MCF 10A (cell line): ENCODE data around the gene YIPF4. TPM values are rescaled to one million over a fixed set of nuclear protein-coding genes. Genes with fewer than 3 reads are reported as not detected.
"Not testable (repeated sequence)": the region's sequence is repeated elsewhere in the genome, so short reads cannot be mapped to it uniquely, and the experiment has no call there.

Source experiments
- BruUV-seq: library from RNA; stranded (reverse); fragments of 400-500 nt; replicated peaks from 2 replicates; lab custom pipeline; 2021; lab: Mats Ljungman, UMichigan
- CTCF ChIA-PET: fragments of 300-600 bp; sonication (Branson Sonifier 250); formaldehyde crosslinking; extraction: SDS; loops from one replicate; lab custom pipeline; 2021; ENCODE audit warnings: antibody characterized with exemption, inconsistent platforms; lab: Yijun Ruan, JAX
- POLR2A ChIA-PET: fragments of 300-600, 350-650 bp; sonication (Branson Sonifier 250); formaldehyde crosslinking; extraction: SDS; loops from one replicate; lab custom pipeline; 2020; ENCODE audit warnings: antibody characterized with exemption, inconsistent platforms; lab: Yijun Ruan, JAX
- DNase-seq: peaks from one replicate; pipeline ENCODE4 v3.0.0-alpha.2; 2018; ENCODE audit not compliant: unreplicated experiment
- H3K27ac Mint-ChIP-seq: one replicate; pipeline ENCODE4 v1.8.0; 2022; ENCODE audit warnings: mild to moderate bottlenecking, low read depth, mixed read lengths; ENCODE audit not compliant: unreplicated experiment
- H3K27me3 Mint-ChIP-seq: one replicate; pipeline ENCODE4 v1.8.0; 2022; ENCODE audit warnings: mixed read lengths; ENCODE audit not compliant: insufficient read depth, unreplicated experiment
- H3K36me3 Mint-ChIP-seq: one replicate; pipeline ENCODE4 v1.8.0; 2022; ENCODE audit warnings: mild to moderate bottlenecking, moderate library complexity, mixed read lengths; ENCODE audit not compliant: insufficient read depth, unreplicated experiment
- H3K4me1 Mint-ChIP-seq: one replicate; pipeline ENCODE4 v1.8.0; 2022; ENCODE audit warnings: mixed read lengths; ENCODE audit not compliant: insufficient read depth, unreplicated experiment
- H3K4me3 Mint-ChIP-seq: one replicate; pipeline ENCODE4 v1.8.0; 2022; ENCODE audit warnings: mild to moderate bottlenecking, moderate library complexity, mixed read lengths; ENCODE audit not compliant: unreplicated experiment
- H3K9me3 Mint-ChIP-seq: one replicate; pipeline ENCODE4 v1.8.0; 2022; ENCODE audit warnings: mixed read lengths; ENCODE audit not compliant: unreplicated experiment
- CTCF ChIP-seq: fragments of 200-600 bp; IDR thresholded peaks from one replicate; pipeline ENCODE4 v1.8.0; 2022; ENCODE audit warnings: antibody characterized with exemption, mild to moderate bottlenecking; ENCODE audit not compliant: unreplicated experiment
- intact Hi-C: fragments of 100-400 bp; cut with micrococcal nuclease; formaldehyde crosslinking; loops from 2 replicates; pipeline ENCODE4 v1.14.1; 2022
- total RNA-seq: library from RNA; stranded (reverse); gene quantifications from 2 replicates; pipeline ENCODE4 v1.2.3, GENCODE V29; 2022

YIPF4 gene
- total RNA-seq, 1 experiment from 2014 or later: 67.6 TPM

GRCh38 chr2:32291746-32292145 lies 14.0 kb downstream of the YIPF4 start:
- Mint-ChIP-seq H3K4me1 (peaks cover 13% of the 10 kb centered on the region), H3K4me3 (no peak overlapping the region), H3K27ac (no peak overlapping the region), H3K36me3 (peaks cover 48% of the 10 kb centered on the region), H3K27me3 (no peaks in the 10 kb centered on the region), H3K9me3 (no peaks in the 10 kb centered on the region)
- DNase-seq: peak; percentile 23
- CTCF ChIA-PET: interaction anchor here (0.7 kb wide), 1 partner anchor 70 kb away, joined by 3 read pairs; no protein-coding TSS in a partner anchor
- no TSS peak for BruUV-seq
- intact Hi-C loops: no loop called here
- POLR2A ChIA-PET: no interaction called here
- no peak for TF ChIP-seq CTCF

- intact Hi-C loops, H3K27me3 Mint-ChIP-seq, H3K4me3 Mint-ChIP-seq, H3K4me1 Mint-ChIP-seq, POLR2A ChIA-PET, H3K27ac Mint-ChIP-seq, H3K9me3 Mint-ChIP-seq, DNase-seq, BruUV-seq, CTCF ChIA-PET: not testable (repeated sequence)
- H3K36me3 Mint-ChIP-seq: peaks cover 60% of the 10 kb centered on the region
Measured at GRCh38 chr2:32293493-32293892, 15.8 kb downstream of the YIPF4 start.

GRCh38 chr2:32293966-32294562 lies 16.4 kb downstream of the YIPF4 start:
- H3K9me3 Mint-ChIP-seq: not testable (repeated sequence)

GRCh38 chr2:32310577-32310976 lies 32.9 kb downstream of the YIPF4 start:
- no peaks in the 10 kb centered on the region for H3K9me3 Mint-ChIP-seq
- intact Hi-C loops: no loop called here
- no peaks in the 10 kb centered on the region for H3K4me1 Mint-ChIP-seq
- POLR2A ChIA-PET: no interaction called here
- BruUV-seq: no TSS peak
- CTCF ChIA-PET: no interaction called here
- no peak for DNase-seq
- H3K27ac Mint-ChIP-seq: no peak overlapping the region
- no peak for TF ChIP-seq CTCF
- no peak overlapping the region for H3K4me3 Mint-ChIP-seq
- H3K27me3 Mint-ChIP-seq: no peaks in the 10 kb centered on the region
- peaks cover 35% of the 10 kb centered on the region for H3K36me3 Mint-ChIP-seq

More at GRCh38 chr2:32293966-32294562, 16.4 kb downstream of the YIPF4 start:
- intact Hi-C loops, BruUV-seq, H3K27me3 Mint-ChIP-seq, POLR2A ChIA-PET, H3K4me1 Mint-ChIP-seq, DNase-seq, CTCF ChIA-PET, H3K27ac Mint-ChIP-seq, H3K4me3 Mint-ChIP-seq: not testable (repeated sequence)
- H3K36me3 Mint-ChIP-seq: peaks cover 66% of the 10 kb centered on the region

GRCh38 chr2:32314886-32315285 lies 37.2 kb downstream of the YIPF4 start:
- BruUV-seq: no TSS peak
- H3K4me3 Mint-ChIP-seq: no peak overlapping the region
- TF ChIP-seq CTCF: no peak
- H3K4me1 Mint-ChIP-seq: no peaks in the 10 kb centered on the region
- no peaks in the 10 kb centered on the region for H3K9me3 Mint-ChIP-seq
- CTCF ChIA-PET: interaction anchor here (1.2 kb wide), 1 partner anchor 10 kb away, joined by 3 read pairs; no protein-coding TSS in a partner anchor
- POLR2A ChIA-PET: interaction anchor here (1.2 kb wide), 1 partner anchor 26 kb away, joined by 3 read pairs; no protein-coding TSS in a partner anchor
- H3K27ac Mint-ChIP-seq: no peak overlapping the region
- no peak for DNase-seq
- H3K27me3 Mint-ChIP-seq: no peaks in the 10 kb centered on the region
- intact Hi-C loops: no loop called here
- H3K36me3 Mint-ChIP-seq: peaks cover 16% of the 10 kb centered on the region

- intact Hi-C loops: not testable (repeated sequence)
Measured at GRCh38 chr2:32328679-32329078, 51.0 kb downstream of the YIPF4 start.

GRCh38 chr2:32329180-32329980 lies 51.7 kb downstream of the YIPF4 start:
- POLR2A ChIA-PET, intact Hi-C loops, H3K27me3 Mint-ChIP-seq, H3K4me1 Mint-ChIP-seq, H3K9me3 Mint-ChIP-seq, H3K36me3 Mint-ChIP-seq, DNase-seq, H3K4me3 Mint-ChIP-seq, BruUV-seq, H3K27ac Mint-ChIP-seq: not testable (repeated sequence)
- CTCF ChIA-PET: interaction anchor here (0.7 kb wide), 1 partner anchor 13 kb away, joined by 3 read pairs; no protein-coding TSS in a partner anchor

More at GRCh38 chr2:32328679-32329078, 51.0 kb downstream of the YIPF4 start:
- H3K27me3 Mint-ChIP-seq, DNase-seq, H3K4me1 Mint-ChIP-seq, BruUV-seq, H3K9me3 Mint-ChIP-seq, H3K27ac Mint-ChIP-seq, H3K36me3 Mint-ChIP-seq, POLR2A ChIA-PET, H3K4me3 Mint-ChIP-seq: not testable (repeated sequence)
- CTCF ChIA-PET: interaction anchor here (0.7 kb wide), 1 partner anchor 14 kb away, joined by 3 read pairs; no protein-coding TSS in a partner anchor
